Stomach (tissue), 4 donors: Measurements from ENCODE around the gene AKT1.

ENCODE experiments used
- CTCF ChIP-seq, 7 experiments: fragments of 450-650 bp in 4 of 7; fragments of 200-600 bp in 3 of 7; sonication (generic) in 3 of 7; IDR thresholded peaks; one replicate each; pipeline ENCODE4 v1.5.1; 2016 to 2019; ENCODE audit warnings: antibody characterized with exemption in 7 of 7, control low read depth in 2 of 7, mild to moderate bottlenecking in 1 of 7
- POLR2AphosphoS5 ChIP-seq, 3 donors: sonication (generic); formaldehyde crosslinking; IDR thresholded peaks; one replicate each; pipeline ENCODE4 v1.6.1; 2016; ENCODE audit warnings: antibody characterized with exemption in 3 of 3

- no peak for TF ChIP-seq CTCF (IDR thresholded peaks at IDR 0.05)
- no peak for TF ChIP-seq POLR2AphosphoS5 (IDR thresholded peaks at IDR 0.05)
These were observed 486 bp upstream of the AKT1 start for GRCh38 chr14:104795781-104796686.
